ENCODE measurements around the gene DNAH3. TPM values are rescaled to one million over a fixed set of nuclear protein-coding genes. Genes with fewer than 3 reads are reported as not detected.
"Not testable (repeated sequence)": the region's sequence is repeated elsewhere in the genome, so short reads cannot be mapped to it uniquely, and the experiment has no call there.

Gene DNAH3
- polyA plus RNA-seq, 4 donors, result 0.32 to 0.67 (median 0.52) TPM; not detected in 1

DNA sequence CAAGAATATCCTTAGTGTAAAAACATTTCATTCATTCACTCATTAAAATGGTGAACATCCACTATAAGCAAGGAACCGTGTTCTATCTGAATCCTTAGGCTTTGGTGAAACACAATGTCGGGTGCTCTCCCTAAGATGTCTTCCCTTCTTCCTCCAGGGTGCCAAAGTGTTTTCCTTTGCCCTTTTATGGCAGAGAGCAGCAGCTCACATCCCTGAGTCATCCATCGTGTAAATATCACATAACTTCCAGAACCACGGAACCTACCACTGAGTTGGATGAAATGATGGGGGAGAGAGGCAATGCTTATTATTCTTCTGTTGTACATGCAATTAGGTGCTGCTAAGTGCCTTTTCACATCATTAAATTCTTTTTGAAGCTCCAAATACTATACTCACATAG is 50.2 kb downstream of the DNAH3 start:
- H3K36me3 ChIP-seq (ENCODE audit: control insufficient read depth in 3 of 3, insufficient read depth in 2 of 3, low read depth in 1 of 3, low read length in 3 of 3), result no peaks in the 10 kb centered on the region
- no peak overlapping the region for H3K27ac ChIP-seq (ENCODE audit: low read depth in 1 of 3, low read length in 2 of 3)
- FAIRE-seq (no peak), DNase-seq (no peak)
- 68 to 71% (median 68%) methylated on average over 4 of the region's 4 CpGs for WGBS, 3 donors
- H3K4me1 ChIP-seq (ENCODE audit: control insufficient read depth in 3 of 3, insufficient read depth in 2 of 3, low read depth in 1 of 3, low read length in 2 of 3), result no peaks in the 10 kb centered on the region
- no peaks in the 10 kb centered on the region for H3K9me3 ChIP-seq (ENCODE audit: control insufficient read depth in 2 of 2, insufficient read depth in 1 of 2, low read depth in 1 of 2, low read length in 1 of 2)
- H3K27me3 ChIP-seq (ENCODE audit: control insufficient read depth in 3 of 3, insufficient read depth in 3 of 3, low read length in 3 of 3), result peaks cover 0 to 6% (median 0%) of the 10 kb centered on the region in 3 donors
- no peak overlapping the region for H3K4me3 ChIP-seq (ENCODE audit: low read depth in 1 of 3, low read length in 3 of 3)

DNA sequence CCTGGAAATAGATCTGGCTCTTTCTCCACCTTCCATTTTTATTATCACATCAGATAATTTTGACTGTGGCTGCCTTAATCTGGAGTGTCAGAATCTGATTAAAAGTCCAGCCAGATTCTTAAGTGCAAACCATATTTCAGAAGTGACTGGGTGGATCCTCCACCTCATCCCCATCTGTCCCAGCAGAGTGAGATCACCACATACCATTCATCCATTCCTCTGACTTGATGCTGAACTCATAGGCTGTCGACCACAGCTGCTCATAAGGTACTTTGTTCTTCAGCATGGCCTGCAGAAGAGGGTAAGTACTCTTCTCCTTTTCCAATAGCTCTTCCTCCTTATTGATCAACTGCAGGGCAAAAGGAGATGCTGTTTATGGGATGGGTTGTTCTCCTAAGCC is 53.5 kb downstream of the DNAH3 start:
- no peaks in the 10 kb centered on the region for H3K9me3 ChIP-seq (ENCODE audit: control insufficient read depth in 2 of 2, insufficient read depth in 1 of 2, low read depth in 1 of 2, low read length in 1 of 2)
- no peaks in the 10 kb centered on the region for H3K36me3 ChIP-seq (ENCODE audit: control insufficient read depth in 3 of 3, insufficient read depth in 2 of 3, low read depth in 1 of 3, low read length in 3 of 3)
- DNase-seq, result no peak
- WGBS, 3 donors, result 52 to 57% (median 55%) methylated on average over 1 of the region's 1 CpG
- peaks cover 0 to 6% (median 0%) of the 10 kb centered on the region in 3 donors for H3K27me3 ChIP-seq (ENCODE audit: control insufficient read depth in 3 of 3, insufficient read depth in 3 of 3, low read length in 3 of 3)
- FAIRE-seq, result no peak
- H3K27ac ChIP-seq (ENCODE audit: low read depth in 1 of 3, low read length in 2 of 3), result no peak overlapping the region
- no peaks in the 10 kb centered on the region for H3K4me1 ChIP-seq (ENCODE audit: control insufficient read depth in 3 of 3, insufficient read depth in 2 of 3, low read depth in 1 of 3, low read length in 2 of 3)
- no peak overlapping the region for H3K4me3 ChIP-seq (ENCODE audit: low read depth in 1 of 3, low read length in 3 of 3)

DNA sequence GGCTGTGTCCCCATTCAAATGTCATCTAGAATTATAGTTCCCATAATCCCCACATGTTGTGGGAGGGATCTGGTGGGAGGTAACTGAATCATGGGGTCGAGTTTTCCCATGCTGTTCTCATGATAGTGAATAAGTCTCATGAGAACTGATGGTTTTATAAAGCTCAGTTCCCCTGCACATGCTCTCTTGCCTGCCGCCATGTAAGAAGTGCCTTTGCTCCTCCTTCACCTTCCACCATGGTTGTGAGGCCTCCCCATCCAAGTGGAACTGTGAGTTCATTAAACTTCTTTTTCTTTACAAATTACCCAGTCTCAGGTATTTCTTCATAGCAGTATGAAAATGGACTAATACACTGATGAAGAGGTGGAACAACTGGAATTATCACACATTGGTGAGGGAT is 55.9 kb downstream of the DNAH3 start:
- H3K4me1 ChIP-seq (ENCODE audit: control insufficient read depth in 3 of 3, insufficient read depth in 2 of 3, low read depth in 1 of 3, low read length in 2 of 3); DNase-seq; H3K4me3 ChIP-seq (ENCODE audit: low read depth in 1 of 3, low read length in 3 of 3); H3K27me3 ChIP-seq (ENCODE audit: control insufficient read depth in 3 of 3, insufficient read depth in 3 of 3, low read length in 3 of 3); H3K36me3 ChIP-seq (ENCODE audit: control insufficient read depth in 3 of 3, insufficient read depth in 2 of 3, low read depth in 1 of 3, low read length in 3 of 3); FAIRE-seq; H3K9me3 ChIP-seq (ENCODE audit: control insufficient read depth in 2 of 2, insufficient read depth in 1 of 2, low read depth in 1 of 2, low read length in 1 of 2); H3K27ac ChIP-seq (ENCODE audit: low read depth in 1 of 3, low read length in 2 of 3): not testable (repeated sequence)
- WGBS, 3 donors, result 72 to 83% (median 75%) methylated on average over 2 of the region's 2 CpGs

DNA sequence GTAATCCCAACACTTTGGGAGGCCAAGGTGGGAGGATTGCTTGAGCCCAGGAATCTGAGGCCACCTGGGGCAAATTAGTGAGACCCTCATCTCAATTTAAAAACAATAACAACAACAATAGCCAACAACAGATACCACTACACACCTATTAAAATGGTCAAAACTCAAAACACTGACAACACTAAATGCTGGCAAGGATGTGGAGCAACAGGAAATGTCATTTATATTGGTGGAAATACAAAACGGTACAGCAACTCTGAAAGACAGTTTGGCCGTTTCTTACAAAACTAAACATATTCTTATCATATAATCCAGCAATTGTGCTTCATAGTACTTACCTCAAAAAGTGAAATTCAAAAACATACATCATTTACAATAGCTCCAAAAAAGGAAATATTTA is 57.7 kb downstream of the DNAH3 start:
- no peaks in the 10 kb centered on the region for H3K36me3 ChIP-seq (ENCODE audit: control insufficient read depth in 3 of 3, insufficient read depth in 2 of 3, low read depth in 1 of 3, low read length in 3 of 3)
- H3K4me1 ChIP-seq (ENCODE audit: control insufficient read depth in 3 of 3, insufficient read depth in 2 of 3, low read depth in 1 of 3, low read length in 2 of 3), result no peaks in the 10 kb centered on the region
- no peaks in the 10 kb centered on the region for H3K9me3 ChIP-seq (ENCODE audit: control insufficient read depth in 2 of 2, insufficient read depth in 1 of 2, low read depth in 1 of 2, low read length in 1 of 2)
- DNase-seq, result no peak
- no peak for FAIRE-seq
- H3K27me3 ChIP-seq (ENCODE audit: control insufficient read depth in 3 of 3, insufficient read depth in 3 of 3, low read length in 3 of 3), result no peaks in the 10 kb centered on the region
- H3K27ac ChIP-seq (ENCODE audit: low read depth in 1 of 3, low read length in 2 of 3), result no peak overlapping the region
- no peak overlapping the region for H3K4me3 ChIP-seq (ENCODE audit: low read depth in 1 of 3, low read length in 3 of 3)
- WGBS, 3 donors, result 70 to 81% (median 79%) methylated on average over 2 of the region's 2 CpGs

DNA sequence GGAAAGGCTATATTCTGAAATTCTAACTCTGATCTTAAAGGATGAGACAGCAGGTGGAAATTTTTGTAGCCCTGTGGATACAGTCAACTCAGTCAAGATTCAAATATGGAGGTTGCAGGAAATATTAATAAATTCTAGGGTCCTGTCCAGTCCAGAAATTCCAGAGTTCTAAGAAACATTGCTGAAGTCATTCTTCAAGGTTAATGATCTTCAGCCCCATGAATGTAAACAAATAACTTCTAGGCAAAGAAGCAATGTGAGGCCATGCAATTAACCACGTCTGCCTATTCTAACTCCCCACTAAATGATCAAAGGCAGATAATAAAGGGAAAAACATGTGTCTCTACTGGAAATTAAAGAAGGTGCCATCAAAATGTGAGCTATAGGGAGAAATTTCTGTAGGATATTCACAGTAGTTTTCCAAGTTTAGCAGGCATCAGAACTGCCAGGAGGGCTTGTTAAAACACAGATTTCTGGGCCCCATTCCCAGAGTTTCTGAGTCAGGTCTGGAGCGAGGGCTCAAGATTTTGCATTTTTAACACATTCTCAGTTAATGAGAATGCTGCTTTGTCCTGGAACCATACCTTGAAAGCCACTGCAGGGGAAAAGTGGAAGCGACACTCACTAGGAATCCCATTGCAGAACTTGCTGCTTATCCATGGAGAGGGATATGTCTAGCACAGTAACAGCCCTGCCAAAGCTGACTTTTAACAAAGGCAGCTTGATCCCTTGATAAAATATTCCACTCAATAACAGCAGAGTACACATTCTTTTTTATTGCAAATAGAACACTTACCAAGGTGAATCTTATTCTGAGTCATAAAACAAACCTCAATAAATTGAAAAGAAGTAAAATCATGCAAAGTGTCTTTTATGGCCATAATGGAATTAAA is 61.8 kb downstream of the DNAH3 start:
- no peaks in the 10 kb centered on the region for H3K27me3 ChIP-seq (ENCODE audit: control insufficient read depth in 3 of 3, insufficient read depth in 3 of 3, low read length in 3 of 3)
- 62 to 71% (median 70%) methylated on average over 3 of the region's 3 CpGs for WGBS, 3 donors
- H3K4me1 ChIP-seq (ENCODE audit: control insufficient read depth in 3 of 3, insufficient read depth in 2 of 3, low read depth in 1 of 3, low read length in 2 of 3), result no peaks in the 10 kb centered on the region
- H3K4me3 ChIP-seq (ENCODE audit: low read depth in 1 of 3, low read length in 3 of 3), result no peak overlapping the region
- no peak for DNase-seq
- no peaks in the 10 kb centered on the region for H3K36me3 ChIP-seq (ENCODE audit: control insufficient read depth in 3 of 3, insufficient read depth in 2 of 3, low read depth in 1 of 3, low read length in 3 of 3)
- no peak for FAIRE-seq
- H3K9me3 ChIP-seq (ENCODE audit: control insufficient read depth in 2 of 2, insufficient read depth in 1 of 2, low read depth in 1 of 2, low read length in 1 of 2), result no peaks in the 10 kb centered on the region
- H3K27ac ChIP-seq (ENCODE audit: low read depth in 1 of 3, low read length in 2 of 3), result no peak overlapping the region

DNA sequence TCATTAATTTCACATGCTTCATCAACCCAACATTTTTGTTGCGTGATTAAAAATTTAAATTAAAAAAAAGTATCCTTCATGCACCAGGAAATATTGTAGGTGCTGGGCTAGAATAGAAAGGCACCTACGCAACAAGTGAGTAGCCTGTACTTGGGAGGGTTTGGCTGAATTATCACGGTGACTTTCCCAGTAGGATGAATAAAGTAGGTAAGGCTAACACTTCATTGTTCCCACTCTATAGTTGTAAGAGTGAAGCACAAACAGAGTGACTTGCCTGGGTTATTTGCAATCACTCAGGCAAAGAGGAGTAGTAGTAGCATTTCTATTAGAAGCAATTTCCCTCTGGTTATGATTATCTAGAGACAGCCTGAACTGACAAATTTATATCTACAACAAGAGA is 62.5 kb downstream of the DNAH3 start:
- WGBS, 3 donors, result 85 to 91% (median 89%) methylated on average over 3 of the region's 3 CpGs
- no peak for FAIRE-seq
- Histone ChIP-seq H3K4me1 (ENCODE audit: control insufficient read depth in 3 of 3, insufficient read depth in 2 of 3, low read depth in 1 of 3, low read length in 2 of 3) (no peaks in the 10 kb centered on the region), H3K36me3 (ENCODE audit: control insufficient read depth in 3 of 3, insufficient read depth in 2 of 3, low read depth in 1 of 3, low read length in 3 of 3) (no peaks in the 10 kb centered on the region), H3K4me3 (ENCODE audit: low read depth in 1 of 3, low read length in 3 of 3) (no peak overlapping the region), H3K9me3 (ENCODE audit: control insufficient read depth in 2 of 2, insufficient read depth in 1 of 2, low read depth in 1 of 2, low read length in 1 of 2) (no peaks in the 10 kb centered on the region), H3K27me3 (ENCODE audit: control insufficient read depth in 3 of 3, insufficient read depth in 3 of 3, low read length in 3 of 3) (no peaks in the 10 kb centered on the region), H3K27ac (ENCODE audit: low read depth in 1 of 3, low read length in 2 of 3) (no peak overlapping the region)
- no peak for DNase-seq

DNA sequence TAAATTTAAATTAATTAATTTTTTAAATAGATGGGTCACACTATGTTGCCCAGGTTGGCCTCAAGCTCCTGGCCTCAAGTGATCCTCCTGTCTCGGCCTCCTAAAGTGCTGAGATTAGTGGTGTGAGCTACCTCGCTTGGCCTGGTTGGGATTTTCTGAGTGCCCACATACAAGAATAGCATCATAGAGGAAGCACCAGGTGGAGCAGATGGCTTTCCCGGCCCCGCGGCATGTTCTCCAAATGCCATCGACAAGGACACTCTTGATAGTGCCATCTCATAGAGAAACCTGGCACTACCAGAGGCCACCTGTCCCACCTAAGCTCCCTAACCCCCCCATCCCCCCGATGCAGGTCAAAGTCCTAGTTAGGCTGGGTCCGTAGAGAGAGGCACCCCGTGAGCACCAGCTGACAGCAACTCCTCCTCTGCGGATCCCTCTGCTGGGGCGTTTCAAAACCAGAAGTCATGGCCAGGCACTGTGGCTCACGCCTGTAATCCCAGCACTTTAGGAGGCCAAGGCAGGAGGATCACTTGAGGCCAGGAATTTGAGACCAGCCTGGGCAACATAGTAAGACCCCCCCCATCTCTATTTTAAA is 65.9 kb downstream of the DNAH3 start:
- H3K27me3 ChIP-seq (ENCODE audit: control insufficient read depth in 3 of 3, insufficient read depth in 3 of 3, low read length in 3 of 3), result no peaks in the 10 kb centered on the region
- H3K9me3 ChIP-seq (ENCODE audit: control insufficient read depth in 2 of 2, insufficient read depth in 1 of 2, low read depth in 1 of 2, low read length in 1 of 2), result no peaks in the 10 kb centered on the region
- no peak for FAIRE-seq
- H3K36me3 ChIP-seq (ENCODE audit: control insufficient read depth in 3 of 3, insufficient read depth in 2 of 3, low read depth in 1 of 3, low read length in 3 of 3), result no peaks in the 10 kb centered on the region
- 28 to 61% (median 53%) methylated on average over 12 of the region's 12 CpGs for WGBS, 3 donors
- no peak overlapping the region for H3K4me3 ChIP-seq (ENCODE audit: low read depth in 1 of 3, low read length in 3 of 3)
- H3K4me1 ChIP-seq (ENCODE audit: control insufficient read depth in 3 of 3, insufficient read depth in 2 of 3, low read depth in 1 of 3, low read length in 2 of 3), result no peaks in the 10 kb centered on the region
- DNase-seq, result peak; percentile 19 to 51
- no peak overlapping the region for H3K27ac ChIP-seq (ENCODE audit: low read depth in 1 of 3, low read length in 2 of 3)

DNA sequence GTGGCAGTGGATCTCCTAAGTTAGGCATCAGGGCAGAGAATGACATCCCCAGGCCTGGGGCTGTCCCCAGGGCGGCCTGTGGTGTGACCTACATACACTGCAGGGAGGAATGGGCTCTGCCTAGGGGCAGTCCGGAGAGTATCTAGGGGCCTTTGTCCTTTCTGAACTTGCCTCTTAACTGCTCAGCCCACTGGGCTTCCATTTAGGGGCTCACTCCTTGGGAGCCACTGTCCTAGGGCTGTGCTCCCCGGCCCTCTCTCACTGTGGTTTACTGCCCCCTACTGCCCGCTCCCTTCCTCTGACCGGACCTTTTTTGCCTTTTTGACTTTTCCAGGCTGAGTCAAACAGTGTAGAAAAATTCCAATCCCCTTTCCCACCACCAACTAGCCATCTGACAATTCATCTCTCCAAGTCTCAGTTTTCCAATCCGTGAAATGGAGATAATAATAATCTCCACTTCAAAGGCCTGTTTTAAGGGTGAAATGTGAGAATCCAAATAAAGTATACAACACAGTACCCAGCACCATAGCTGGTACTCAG is 66.8 kb downstream of the DNAH3 start:
- DNase-seq (peak; percentile 57 to 71), FAIRE-seq (no peak)
- no peaks in the 10 kb centered on the region for H3K27me3 ChIP-seq (ENCODE audit: control insufficient read depth in 3 of 3, insufficient read depth in 3 of 3, low read length in 3 of 3)

More for the DNA sequence above, 66.8 kb downstream of the DNAH3 start:
- 27 to 34% (median 31%) methylated on average over 6 of the region's 6 CpGs for WGBS, 3 donors
- H3K9me3 ChIP-seq (ENCODE audit: control insufficient read depth in 2 of 2, insufficient read depth in 1 of 2, low read depth in 1 of 2, low read length in 1 of 2), result no peaks in the 10 kb centered on the region
- H3K4me1 ChIP-seq (ENCODE audit: control insufficient read depth in 3 of 3, insufficient read depth in 2 of 3, low read depth in 1 of 3, low read length in 2 of 3), result no peaks in the 10 kb centered on the region
- no peaks in the 10 kb centered on the region for H3K36me3 ChIP-seq (ENCODE audit: control insufficient read depth in 3 of 3, insufficient read depth in 2 of 3, low read depth in 1 of 3, low read length in 3 of 3)
- no peak overlapping the region for H3K4me3 ChIP-seq (ENCODE audit: low read depth in 1 of 3, low read length in 3 of 3)
- H3K27ac ChIP-seq (ENCODE audit: low read depth in 1 of 3, low read length in 2 of 3), result no peak overlapping the region

Data from small intestine (tissue), 7 donors.